Left lobe of liver (tissue), 2 donors: Measurements from ENCODE around the gene DNAAF8. TPM values are rescaled to one million over a fixed set of nuclear protein-coding genes. Genes with fewer than 3 reads are reported as not detected.

ENCODE experiments used
- ATAC-seq: fragments of 200-7000 bp; cut with Tn5 transposase; one replicate; pipeline ENCODE4 v1.9.1; 2020; ENCODE audit warnings: mild to moderate bottlenecking, moderate library complexity
- DNase-seq: peaks from one replicate; pipeline ENCODE4 v3.0.0-alpha.2; 2020; ENCODE audit warnings: low spot score
- total RNA-seq: library from RNA; stranded (reverse); gene quantifications from one replicate; pipeline ENCODE4 v1.2.1, GENCODE V29; 2021
- donor health status: DM: no; HTN: no; CAD: no; lungs with moderate emphysema.
- donor health status: DM: no; HTN: yes; CAD: no.

DNAAF8 gene
- total RNA-seq, 1 donor from 2014 or later: 0.45 TPM

GRCh38 chr16:4748682-4749411, 14.5 kb downstream of the DNAAF8 start:
- no peak for ATAC-seq
- DNase-seq: no peak

GRCh38 chr16:4749700-4750257, 15.4 kb downstream of the DNAAF8 start:
- no peak for ATAC-seq
- no peak for DNase-seq

- DNase-seq (no peak), ATAC-seq (no peak)
Measured at GRCh38 chr16:4750896-4751295, 16.6 kb downstream of the DNAAF8 start.

GRCh38 chr16:4752351-4753100, 18.2 kb downstream of the DNAAF8 start:
- ATAC-seq (no peak), DNase-seq (no peak)

GRCh38 chr16:4753227-4753626, 18.9 kb downstream of the DNAAF8 start:
- ATAC-seq (no peak), DNase-seq (no peak)

GRCh38 chr16:4754865-4755264, 20.5 kb downstream of the DNAAF8 start:
- ATAC-seq: no peak
- no peak for DNase-seq

- no peak for DNase-seq
- no peak for ATAC-seq
Measured at GRCh38 chr16:4755687-4756086, 21.4 kb downstream of the DNAAF8 start.

GRCh38 chr16:4760221-4760910, 26.0 kb downstream of the DNAAF8 start:
- DNase-seq (no peak), ATAC-seq (no peak)

- DNase-seq (no peak), ATAC-seq (no peak)
Measured at GRCh38 chr16:4762205-4762604, 27.9 kb downstream of the DNAAF8 start.

- ATAC-seq: no peak
- DNase-seq: no peak
Measured at GRCh38 chr16:4763791-4764190, 29.5 kb downstream of the DNAAF8 start.

GRCh38 chr16:4765511-4766474, 31.5 kb downstream of the DNAAF8 start:
- ATAC-seq (no peak), DNase-seq (no peak)

GRCh38 chr16:4766875-4767628, 32.7 kb downstream of the DNAAF8 start, which contains the start of gene ZNF500:
Gene ZNF500 (minus strand): TSS chr16:4767162. CDS start chr16:4765978, 1,184 bp downstream.
- DNase-seq (peak; percentile 99), ATAC-seq (peak; percentile 91)

- no peak for DNase-seq
- ATAC-seq: no peak
Measured at GRCh38 chr16:4767872-4768548, 33.7 kb downstream of the DNAAF8 start.

GRCh38 chr16:4768549-4769305, 34.4 kb downstream of the DNAAF8 start:
- DNase-seq: peak; percentile 99

GRCh38 chr16:4769306-4769638, 34.9 kb downstream of the DNAAF8 start:
- DNase-seq (no peak), ATAC-seq (no peak)

More at GRCh38 chr16:4768549-4769305, 34.4 kb downstream of the DNAAF8 start:
- ATAC-seq: peak; percentile 90

- ATAC-seq: no peak
- no peak for DNase-seq
Measured at GRCh38 chr16:4771646-4772045, 37.3 kb downstream of the DNAAF8 start.

- DNase-seq (no peak), ATAC-seq (no peak)
Measured at GRCh38 chr16:4772351-4772750, 38.0 kb downstream of the DNAAF8 start.

GRCh38 chr16:4775005-4775404, 40.7 kb downstream of the DNAAF8 start:
- no peak for DNase-seq
- no peak for ATAC-seq
